ENCODE data around the gene OR3A2.
"Not testable (repeated sequence)": the region's sequence is repeated elsewhere in the genome, so short reads cannot be mapped to it uniquely, and the experiment has no call there.

The OR3A2 gene

GRCh38 chr17:3385869-3386816, at the start of gene OR3A2:
TSS of gene OR3A2 (minus strand) at chr17:3386308.
- H3K4me3 ChIP-seq (ENCODE audit: low read depth, low read length): no peak within 1 kb of the TSS
- TF ChIP-seq CTCF (IDR thresholded peaks at IDR 0.05; ENCODE audit: control insufficient read depth, extremely low read depth, insufficient read depth): no peak
- no peak for DNase-seq (ENCODE audit: low read depth)

- no peak for TF ChIP-seq CTCF (IDR thresholded peaks at IDR 0.05; ENCODE audit: control insufficient read depth, extremely low read depth, insufficient read depth)
- no peak within 1 kb of the TSS for H3K4me3 ChIP-seq (ENCODE audit: low read depth, low read length)
- no peak for DNase-seq (ENCODE audit: low read depth)
Observed at GRCh38 chr17:3433741-3434140, 47.6 kb upstream of the OR3A2 start, which contains the start of gene OR1E2. TSS of gene OR1E2 (minus strand) at chr17:3433841. CDS start at chr17:3433841, 0 bp downstream.

- not testable (repeated sequence) for H3K4me3 ChIP-seq (ENCODE audit: low read depth, low read length); DNase-seq (ENCODE audit: low read depth)
Observed at GRCh38 chr17:3433215-3433614, 47.1 kb upstream of the OR3A2 start.

- H3K4me3 ChIP-seq (ENCODE audit: low read depth, low read length): no peak overlapping the region
- no peak for DNase-seq (ENCODE audit: low read depth)
- TF ChIP-seq CTCF (IDR thresholded peaks at IDR 0.05; ENCODE audit: control insufficient read depth, extremely low read depth, insufficient read depth): no peak
Observed at GRCh38 chr17:3418222-3418621, 32.1 kb upstream of the OR3A2 start.

- no peak overlapping the region for H3K4me3 ChIP-seq (ENCODE audit: low read depth, low read length)
- no peak for TF ChIP-seq CTCF (IDR thresholded peaks at IDR 0.05; ENCODE audit: control insufficient read depth, extremely low read depth, insufficient read depth)
- no peak for DNase-seq (ENCODE audit: low read depth)
Observed at GRCh38 chr17:3415610-3416009, 29.5 kb upstream of the OR3A2 start.

GRCh38 chr17:3412216-3412615, 26.1 kb upstream of the OR3A2 start:
- H3K4me3 ChIP-seq (ENCODE audit: low read depth, low read length); DNase-seq (ENCODE audit: low read depth): not testable (repeated sequence)

- TF ChIP-seq CTCF (IDR thresholded peaks at IDR 0.05; ENCODE audit: control insufficient read depth, extremely low read depth, insufficient read depth): no peak
- H3K4me3 ChIP-seq (ENCODE audit: low read depth, low read length): no peak within 1 kb of the TSS
- DNase-seq (ENCODE audit: low read depth): no peak
Observed at GRCh38 chr17:3411070-3411469, 25.0 kb upstream of the OR3A2 start, which contains the start of gene OR3A3. TSS of gene OR3A3 (plus strand) at chr17:3411370.

- H3K4me3 ChIP-seq (ENCODE audit: low read depth, low read length); DNase-seq (ENCODE audit: low read depth): not testable (repeated sequence)
Observed at GRCh38 chr17:3403856-3404255, 17.7 kb upstream of the OR3A2 start.

All from LNCaP clone FGC (cell line).